Iris pigment epithelial cell (primary cell): ENCODE results near the gene KPNA6.
"Not testable (repeated sequence)": the region's sequence is repeated elsewhere in the genome, so short reads cannot be mapped to it uniquely, and the experiment has no call there.

Experiments
- DNase-seq: peaks from one replicate; pipeline ENCODE4 v3.0.0-alpha.2; 2011; ENCODE audit warnings: low read depth

KPNA6 gene

DNA sequence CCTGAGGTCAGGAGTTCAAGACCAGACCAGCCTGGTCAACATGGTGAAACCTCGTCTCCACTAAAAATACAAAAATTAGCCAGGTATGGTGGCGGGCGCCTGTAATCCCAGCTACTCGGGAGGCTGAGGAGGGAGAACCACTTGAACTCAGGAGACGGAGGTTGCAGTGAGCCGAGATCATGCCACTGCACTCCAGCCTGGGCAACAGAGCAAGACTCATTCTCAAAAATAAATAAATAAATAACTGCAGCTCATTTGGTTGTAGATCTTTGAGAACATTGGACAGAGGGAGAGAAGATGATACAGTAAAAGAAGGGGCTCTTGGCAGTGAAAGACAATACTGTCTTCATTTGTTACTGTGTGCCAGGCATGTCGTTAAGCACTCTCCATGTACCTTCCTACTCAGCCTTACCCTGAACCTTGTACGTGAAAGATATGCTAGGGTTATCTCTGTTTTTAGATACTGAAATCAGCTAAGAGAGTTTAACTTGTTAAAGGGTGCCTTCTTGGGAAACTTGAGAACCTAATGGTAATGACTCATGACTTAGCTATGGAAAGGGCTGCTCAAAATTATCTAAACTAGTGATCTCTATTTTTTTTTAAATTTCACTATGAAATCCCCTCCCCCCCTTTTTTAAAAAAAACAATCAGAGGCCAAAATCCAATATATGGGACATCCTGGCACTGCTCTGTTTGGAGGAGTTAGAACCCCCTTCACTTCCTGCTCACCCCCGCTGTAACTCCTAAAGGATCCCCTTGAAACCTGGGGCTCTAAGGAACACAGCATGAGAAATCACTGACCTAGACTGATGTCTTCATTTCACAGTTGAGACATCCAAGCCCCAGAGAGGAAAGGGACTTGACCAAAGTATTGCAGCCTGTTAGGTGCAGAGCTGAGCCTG lies 6.8 kb upstream of the KPNA6 start:
- peak; percentile 73 for DNase-seq

DNA sequence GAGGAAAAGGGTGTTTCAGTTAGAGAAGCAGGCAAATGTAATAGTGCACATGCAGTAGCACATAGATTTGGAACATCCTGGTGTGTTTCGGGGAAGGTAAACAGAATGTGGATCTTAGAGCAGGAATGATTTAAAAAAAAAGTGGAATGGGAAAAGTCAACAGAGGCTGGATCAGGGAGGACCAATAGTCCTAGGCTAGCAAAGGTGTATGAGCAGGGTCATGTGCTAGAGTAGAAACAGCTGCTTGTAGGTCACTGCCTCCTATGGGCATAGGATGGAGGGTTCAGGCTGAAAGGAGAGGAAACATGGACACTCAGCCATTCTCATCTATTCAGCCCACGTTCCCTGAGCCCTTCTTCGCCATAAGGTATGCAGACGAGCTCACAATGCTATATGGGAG lies 3.7 kb upstream of the KPNA6 start:
- no peak for DNase-seq

DNA sequence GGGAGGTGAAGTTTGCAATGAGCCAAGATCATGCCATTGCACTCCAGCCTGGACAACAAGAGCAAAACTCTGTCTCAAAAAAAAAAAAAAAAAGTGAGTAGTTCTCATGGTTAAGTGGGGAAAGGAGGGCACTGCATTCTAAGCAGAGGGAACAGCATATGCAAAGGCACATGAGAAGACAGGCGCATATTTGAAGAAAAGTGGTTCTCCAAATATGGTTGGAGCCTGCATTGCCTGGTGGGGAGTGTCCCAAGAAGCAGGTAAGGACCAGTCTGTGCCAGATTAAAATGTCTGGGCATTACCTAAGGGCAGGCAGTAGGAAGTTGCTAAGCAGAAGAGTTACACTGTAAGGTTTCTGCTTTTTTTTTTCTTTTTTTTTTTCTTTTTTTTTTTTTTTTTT lies 2.5 kb upstream of the KPNA6 start:
- DNase-seq: no peak

DNA sequence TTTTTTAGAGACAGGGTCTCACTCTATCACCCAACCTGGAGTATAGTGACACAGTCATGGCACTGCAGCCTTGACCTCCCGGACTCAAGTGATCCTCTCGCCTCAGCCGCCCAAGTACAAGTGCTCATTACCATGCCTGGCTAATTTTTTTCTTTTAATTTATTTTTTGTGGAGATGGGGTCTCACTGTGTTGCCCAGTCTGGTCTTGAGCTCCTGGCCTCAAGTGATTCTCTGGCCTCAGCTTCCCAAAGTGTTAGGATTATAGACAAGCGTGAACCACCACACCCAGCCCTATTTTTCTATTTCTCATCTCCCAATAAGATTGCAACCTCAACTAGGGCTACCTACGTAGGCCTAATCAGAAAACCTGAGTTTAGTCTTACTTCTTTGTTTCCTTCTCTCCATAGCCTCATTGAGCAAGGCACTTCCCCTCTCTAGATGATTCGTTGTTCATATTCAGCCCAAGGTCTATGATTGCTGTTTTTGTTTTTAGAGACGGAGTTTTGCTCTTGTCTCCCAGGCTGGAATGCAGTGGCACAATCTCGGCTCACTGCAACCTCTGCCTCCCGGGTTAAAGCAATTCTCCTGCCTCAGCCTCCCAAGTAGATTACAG lies 1.1 kb upstream of the KPNA6 start:
- DNase-seq: no peak

DNA sequence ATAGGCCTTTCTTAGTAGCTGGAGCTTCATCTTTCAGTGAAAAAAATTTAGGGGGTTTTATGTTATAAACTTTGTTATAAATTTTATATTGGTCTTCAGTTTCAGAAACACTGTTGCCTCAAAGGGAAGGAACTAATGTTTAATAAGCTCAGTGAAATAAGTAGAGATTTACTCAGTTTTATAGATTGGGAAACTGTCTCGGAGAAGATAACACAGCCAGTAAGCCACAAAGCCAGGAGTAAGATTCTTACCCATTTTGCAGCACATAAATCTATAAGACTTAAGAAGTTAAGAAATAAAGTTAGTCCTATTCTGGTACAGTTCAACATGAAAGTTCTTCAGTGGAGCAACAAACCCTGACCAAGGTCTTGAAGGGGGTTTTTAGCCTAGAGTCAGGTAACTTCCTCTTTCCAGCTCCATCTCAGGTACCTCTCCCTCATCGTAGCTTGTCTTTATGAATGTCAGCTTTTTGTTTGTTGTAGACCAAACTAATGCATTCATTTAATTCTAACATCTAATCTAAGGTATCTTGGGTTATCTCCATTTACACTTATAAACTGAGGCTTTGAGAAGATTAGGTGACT lies 3.3 kb downstream of the KPNA6 start:
- DNase-seq: no peak

DNA sequence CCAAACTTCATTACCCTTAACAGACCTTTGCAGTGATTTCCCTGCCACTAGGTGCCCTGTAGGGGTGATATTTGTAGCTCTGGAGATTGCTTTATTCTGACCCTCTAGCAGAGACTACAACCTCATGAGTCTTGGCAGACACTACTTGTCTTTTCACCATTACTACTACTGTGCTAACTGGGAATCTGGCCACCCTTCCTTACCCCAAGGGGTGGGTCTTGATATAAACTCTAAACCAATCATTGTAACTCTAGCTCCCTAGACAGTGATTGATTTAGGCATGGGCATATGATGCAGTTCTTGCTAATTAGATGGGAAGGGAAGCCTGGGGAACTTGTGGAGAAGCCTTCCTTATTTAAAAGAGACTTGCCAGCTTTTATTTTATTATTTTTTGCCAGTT lies 3.9 kb downstream of the KPNA6 start:
- peak; percentile 30 for DNase-seq

DNA sequence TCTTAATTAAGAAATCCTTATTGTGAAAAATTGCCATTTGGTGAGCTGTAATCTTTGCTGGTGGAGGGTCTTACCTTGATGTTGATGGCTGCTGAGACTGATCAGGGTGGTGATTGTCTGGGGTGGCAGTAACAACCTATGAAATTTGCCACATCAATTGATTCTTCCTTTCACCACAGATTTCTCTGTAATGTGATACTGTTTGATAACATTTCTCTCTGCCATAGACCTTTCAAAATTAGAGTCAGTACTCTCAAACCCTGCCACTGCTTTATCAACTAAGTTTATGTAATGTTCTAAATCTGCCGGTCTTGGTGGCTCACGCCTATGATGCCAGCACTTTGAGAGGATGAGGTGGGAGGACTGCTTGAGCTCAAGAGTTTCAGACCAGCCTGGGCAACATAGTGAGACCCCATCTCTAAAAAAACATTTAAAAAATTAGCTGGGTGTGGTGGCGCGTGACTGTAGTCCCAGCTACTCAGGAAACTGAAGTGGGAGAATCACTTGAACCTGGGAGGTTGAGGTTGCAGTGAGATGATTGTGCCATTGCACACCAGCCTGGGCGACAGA lies 5.0 kb downstream of the KPNA6 start:
- DNase-seq: no peak

DNA sequence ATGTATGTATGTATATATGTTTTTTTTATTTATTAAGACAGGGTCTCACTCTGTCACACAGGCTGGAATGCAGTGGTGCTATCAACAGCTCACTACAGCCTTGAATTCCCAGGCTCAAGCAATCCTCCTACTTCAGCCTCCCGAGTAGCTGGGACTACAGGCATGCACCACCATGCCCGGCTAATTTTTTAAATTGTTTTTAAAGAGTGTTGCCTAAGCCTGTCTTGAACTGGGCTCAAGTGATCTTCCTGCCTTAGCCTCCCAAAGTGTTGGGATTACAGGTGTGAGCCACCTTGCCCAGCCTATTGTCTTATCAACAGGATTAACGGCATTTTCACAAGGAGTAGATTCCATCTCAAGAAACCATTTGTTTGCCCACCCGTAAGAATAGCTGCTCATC lies 5.6 kb downstream of the KPNA6 start:
- DNase-seq: not testable (repeated sequence)

DNA sequence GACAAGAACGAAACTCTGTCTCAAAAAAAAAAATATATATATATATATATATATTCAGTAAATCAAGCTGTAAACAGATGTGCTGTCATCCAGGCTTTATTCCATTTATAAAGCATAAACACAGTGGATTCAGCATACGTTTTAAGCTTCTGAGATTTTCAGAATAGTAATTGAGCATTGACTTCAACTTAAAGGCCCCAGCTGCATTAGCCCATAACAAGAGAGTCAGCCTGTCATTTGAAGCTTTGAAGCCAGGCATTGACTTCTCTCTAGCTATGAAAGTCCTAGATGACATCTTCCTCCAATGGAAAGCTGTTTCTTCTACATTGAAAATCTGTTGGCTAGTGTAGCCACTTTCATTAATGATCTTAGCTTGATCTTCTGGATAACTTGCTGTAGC lies 6.6 kb downstream of the KPNA6 start:
- DNase-seq: no peak

DNA sequence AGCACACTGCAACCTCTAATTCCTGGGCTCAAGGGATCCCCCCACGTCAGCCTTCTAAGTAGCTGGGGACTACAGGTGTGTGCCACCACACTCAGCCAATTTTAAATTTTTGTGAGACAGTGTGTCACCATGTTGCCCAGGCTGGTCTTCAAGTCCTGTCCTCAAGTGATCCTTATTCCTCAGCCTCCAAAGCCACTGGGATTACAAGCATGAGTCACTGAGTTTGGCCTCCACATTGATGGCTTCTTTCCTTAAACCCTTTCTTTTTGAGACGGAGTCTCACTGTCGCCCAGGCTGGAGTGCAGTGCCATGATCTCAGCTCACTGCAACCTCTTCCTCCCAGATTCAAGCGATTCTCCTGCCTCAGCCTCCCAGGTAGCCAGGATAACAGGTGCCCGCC lies 7.6 kb downstream of the KPNA6 start:
- DNase-seq: peak; percentile 33

DNA sequence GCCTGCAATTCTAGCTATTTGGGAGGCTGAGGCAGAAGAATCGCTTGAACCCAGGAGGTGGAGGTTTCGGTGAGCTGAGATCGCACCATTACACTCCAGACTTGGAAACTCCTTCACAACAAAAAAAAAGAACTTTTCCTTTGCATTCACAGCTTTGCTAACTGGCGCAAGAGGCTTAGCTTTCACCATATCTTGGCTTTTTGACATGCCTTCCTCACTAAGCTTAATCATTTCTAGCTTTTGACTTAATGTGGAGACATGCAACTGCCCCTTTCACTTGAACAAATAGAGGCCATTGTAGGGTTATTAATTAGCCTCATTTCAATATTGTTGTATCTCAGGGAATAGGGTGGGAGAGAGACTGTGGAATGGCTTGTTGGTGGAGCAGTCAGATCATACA lies 8.7 kb downstream of the KPNA6 start:
- peak; percentile 43 for DNase-seq

DNA sequence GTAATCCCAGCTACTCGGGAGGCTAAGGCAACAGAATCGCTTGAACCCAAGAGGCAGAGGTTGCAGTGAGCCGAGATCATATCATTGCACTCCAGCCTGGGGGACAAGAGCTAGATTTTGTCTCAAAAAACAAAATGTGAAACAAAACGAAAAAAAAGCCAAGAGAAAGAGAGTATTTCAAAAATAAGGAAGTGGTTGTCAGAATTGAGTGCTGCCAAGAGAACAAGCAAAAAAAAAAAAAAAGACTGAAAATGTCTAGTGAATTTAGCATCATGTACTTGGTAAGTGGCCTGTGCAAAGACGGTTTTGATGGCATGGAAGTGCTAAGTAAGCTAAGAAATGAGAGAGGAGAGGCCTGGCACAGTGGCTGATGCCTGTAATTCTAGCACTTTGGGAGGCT lies 14.3 kb downstream of the KPNA6 start:
- DNase-seq: no peak

DNA sequence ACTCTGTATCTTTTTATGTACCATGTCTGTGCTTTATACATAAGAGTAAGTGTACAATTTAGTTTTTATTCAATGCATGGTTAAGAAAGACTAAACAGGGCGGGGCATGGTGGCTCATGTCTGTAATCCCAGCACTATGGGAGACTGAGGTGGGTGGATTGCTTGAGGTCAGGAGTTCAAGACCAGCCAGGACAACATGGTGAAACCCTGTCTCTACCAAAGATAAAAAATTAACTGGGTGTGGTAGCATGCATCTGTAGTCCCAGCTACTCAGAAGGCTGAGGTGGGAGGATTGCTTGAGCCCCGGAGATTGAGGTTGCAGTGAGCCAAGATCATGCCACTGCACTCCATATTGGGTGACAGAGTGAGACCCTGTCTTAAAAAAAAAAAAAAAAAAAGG lies 15.5 kb downstream of the KPNA6 start:
- DNase-seq: not testable (repeated sequence)

DNA sequence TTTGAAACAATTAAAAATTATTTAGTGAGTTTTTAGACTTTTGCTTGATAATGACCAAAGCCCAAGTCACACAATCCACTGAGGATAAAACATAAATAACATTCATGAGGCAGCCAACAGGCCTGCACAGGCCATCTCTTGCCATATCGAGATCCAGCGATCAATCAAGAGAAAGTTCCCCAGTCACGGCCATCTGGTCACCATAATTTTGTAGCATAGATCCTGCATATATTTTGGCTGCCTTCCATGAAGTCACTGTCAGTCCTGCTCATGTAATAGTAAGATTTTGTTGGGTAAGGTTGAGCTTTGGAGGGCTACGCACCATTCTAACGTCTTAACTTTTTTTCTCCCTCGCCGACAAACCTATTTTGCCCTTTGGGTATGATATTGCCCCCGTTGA lies 17.5 kb downstream of the KPNA6 start:
- DNase-seq: no peak

DNA sequence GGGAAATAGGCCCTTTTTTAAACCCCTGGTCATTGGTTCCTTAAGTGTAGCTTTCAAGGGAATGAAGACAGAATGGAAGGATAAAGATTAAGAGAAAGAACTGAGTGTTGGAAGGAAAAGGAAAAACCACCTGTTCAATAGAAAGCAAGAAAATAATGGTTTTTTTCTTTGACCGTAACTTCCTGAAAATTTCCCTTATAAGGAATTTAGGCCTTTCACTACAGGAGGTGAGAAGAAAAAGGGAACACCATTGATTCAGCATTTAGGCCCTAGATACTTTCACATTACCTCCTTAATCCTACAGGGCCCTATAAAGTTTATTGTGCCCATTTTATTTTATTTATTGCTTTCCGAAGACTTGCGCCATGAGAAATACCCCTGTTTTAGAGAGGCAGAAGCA lies 18.9 kb downstream of the KPNA6 start:
- DNase-seq: no peak

DNA sequence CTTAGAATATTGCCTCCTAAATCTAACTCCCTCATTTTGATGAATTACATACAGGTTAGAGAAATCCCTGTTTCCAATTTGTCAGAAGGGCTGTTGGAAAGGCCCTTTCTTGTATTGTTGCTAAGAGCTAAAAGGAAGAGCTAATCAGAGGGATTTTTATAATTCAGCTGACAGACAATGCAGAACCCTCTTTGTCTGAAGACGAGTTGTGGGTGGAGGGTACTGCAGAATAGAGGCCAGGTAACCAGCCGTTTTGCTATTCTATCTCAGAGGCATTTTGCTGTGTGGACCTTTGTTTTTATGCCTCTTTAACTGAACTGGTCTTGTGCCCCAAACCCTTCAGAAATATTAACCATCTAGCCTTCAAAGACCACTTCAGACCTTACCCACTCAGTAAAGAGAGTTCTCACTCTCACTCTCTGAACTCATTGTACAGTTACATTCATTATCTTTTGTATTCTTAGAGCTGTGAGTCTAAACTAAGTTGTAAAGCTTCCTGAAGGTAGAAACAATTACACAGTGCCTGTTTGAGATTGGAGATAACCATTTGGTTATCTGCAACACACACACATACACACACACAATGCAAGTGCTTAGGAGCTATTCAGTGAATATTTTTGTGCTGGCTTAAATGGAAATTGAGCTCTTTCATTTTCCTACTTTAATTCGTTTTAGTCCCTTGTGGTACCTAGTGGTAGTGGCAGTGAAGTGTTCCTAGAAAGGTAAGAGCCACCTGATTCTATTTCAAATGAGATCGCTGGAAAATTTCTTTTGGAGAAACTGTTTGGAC lies 19.7 kb downstream of the KPNA6 start:
- DNase-seq: no peak

DNA sequence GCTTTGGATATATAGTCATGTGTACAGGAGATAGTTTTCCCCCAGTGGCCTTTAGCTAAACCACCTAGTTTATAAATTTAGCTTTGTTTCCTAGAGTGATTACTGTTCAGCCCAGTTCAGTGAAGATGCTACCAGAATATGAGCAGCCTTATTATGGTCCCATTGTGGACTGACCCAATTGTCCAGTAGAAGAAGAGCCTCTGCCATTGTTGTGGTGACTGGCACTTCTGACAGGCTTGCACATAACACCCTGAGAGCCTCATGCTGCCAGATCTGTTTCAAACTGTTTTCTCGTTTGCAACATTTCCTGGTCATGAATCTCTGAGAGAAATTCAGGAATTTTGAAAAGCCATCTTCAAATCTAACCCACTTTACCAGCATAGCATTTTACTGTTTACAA lies 20.6 kb downstream of the KPNA6 start:
- no peak for DNase-seq

DNA sequence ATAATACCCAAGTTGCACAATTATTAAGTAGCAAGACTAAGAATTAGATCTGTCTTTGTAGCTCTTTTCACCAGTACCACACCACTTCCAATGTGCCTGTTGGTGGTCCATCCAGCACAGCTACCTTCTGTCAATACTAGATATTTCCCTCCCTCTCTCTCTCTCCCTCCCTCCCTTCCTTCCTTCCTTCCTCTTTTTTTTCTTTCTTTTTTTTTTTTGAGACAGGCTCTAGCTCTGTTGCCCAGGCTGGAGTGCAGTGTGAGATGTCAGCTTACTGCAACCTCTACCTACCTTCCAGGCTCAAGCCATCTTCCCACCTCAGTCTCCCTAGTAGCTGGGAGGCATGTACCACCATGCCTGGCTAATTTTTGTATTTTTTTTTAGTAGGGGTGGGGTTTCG lies 21.1 kb downstream of the KPNA6 start:
- no peak for DNase-seq

DNA sequence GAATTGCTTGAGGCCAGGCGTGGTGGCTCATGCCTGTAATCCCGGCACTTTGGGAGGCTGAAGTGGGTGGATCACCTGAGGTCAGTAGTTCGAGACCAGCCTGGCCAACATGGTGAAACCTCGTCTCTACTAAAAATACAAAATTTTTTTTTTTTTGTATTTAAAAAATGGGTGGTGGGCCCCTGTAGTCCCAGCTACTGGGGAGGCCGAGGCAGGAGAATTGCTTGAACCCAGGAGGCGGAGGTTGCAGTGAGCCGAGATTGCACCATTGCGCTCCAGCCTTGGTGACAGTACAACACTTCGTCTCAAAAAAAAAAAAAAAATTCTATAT lies 26.1 kb downstream of the KPNA6 start:
- DNase-seq: not testable (repeated sequence)

DNA sequence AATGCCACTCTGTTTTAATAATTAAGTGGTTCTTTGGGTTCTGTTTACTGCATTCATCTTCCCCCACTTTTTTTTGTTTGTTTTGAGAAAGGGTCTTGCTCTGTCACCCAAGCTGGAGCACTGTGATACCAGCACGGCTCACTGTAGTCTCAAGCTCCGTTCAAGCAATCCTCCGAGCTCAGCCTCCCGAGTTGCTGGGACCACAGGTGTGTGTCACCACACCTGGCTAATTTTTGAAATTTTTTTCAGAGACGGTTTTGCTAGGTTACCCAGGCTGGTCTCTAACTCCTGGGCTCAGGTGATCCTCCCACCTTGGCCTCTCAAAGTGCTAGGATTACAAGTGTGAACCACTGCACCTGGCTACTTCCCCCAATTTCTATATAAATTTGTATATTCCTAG lies 29.3 kb downstream of the KPNA6 start:
- DNase-seq: no peak

DNA sequence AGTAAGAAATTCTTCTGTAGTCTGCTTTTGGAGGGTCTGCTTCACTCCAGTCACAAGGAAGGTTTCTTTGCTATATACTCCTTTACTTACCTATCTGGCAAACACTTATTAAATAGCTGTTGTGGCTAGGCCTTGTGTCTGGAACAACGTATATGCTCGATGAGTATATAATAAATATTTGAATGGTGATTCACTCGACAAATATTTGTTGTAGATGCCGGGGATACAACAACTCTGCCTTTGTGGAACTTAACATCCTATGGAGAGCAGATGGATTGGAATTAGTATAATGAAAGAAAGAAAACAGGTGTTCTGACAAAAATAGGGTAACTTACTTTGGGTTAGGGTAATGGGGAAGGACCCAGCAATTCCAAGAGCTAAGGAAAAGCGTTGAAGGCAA lies 31.1 kb downstream of the KPNA6 start:
- DNase-seq: peak; percentile 55
